DOHH2 (cell line): Measurements from ENCODE around the gene ATF6B.

Source experiments
- CTCF ChIP-seq: fragments of 200-600 bp; sonication (generic); IDR thresholded peaks from one replicate; pipeline ENCODE4 v1.5.1; 2014; ENCODE audit warnings: antibody characterized with exemption, mild to moderate bottlenecking, low read depth, low read length; ENCODE audit not compliant: poor library complexity, severe bottlenecking
- EZH2phosphoT487 ChIP-seq: fragments of 200-600 bp; sonication (generic); IDR thresholded peaks from 2 replicates; pipeline ENCODE4 v1.6.1; 2017; ENCODE audit warnings: borderline replicate concordance, mild to moderate bottlenecking, antibody characterized with exemption, low read length, moderate library complexity, mixed read lengths

GRCh38 chr6:32084780-32085179, 43.3 kb downstream of the ATF6B start:
- TF ChIP-seq CTCF (no peak), EZH2phosphoT487 (no peak)
